IPS-15b (cell line): ENCODE results near the gene PHACTR1.

Source experiments
- H3K27me3 ChIP-seq: one replicate; pipeline ENCODE4 v1.6.1; 2013; ENCODE audit warnings: low read length; ENCODE audit not compliant: control insufficient read depth, insufficient read depth
- H3K36me3 ChIP-seq: one replicate; pipeline ENCODE4 v1.6.1; 2013; ENCODE audit warnings: low read length; ENCODE audit not compliant: control insufficient read depth, insufficient read depth
- H3K4me1 ChIP-seq: one replicate; pipeline ENCODE4 v1.6.1; 2013; ENCODE audit warnings: mild to moderate bottlenecking, low read length; ENCODE audit not compliant: control insufficient read depth, insufficient read depth
- H3K4me3 ChIP-seq: one replicate; pipeline ENCODE4 v1.5.1; 2013; ENCODE audit warnings: low read depth, low read length
- H3K9ac ChIP-seq: one replicate; pipeline ENCODE4 v1.6.1; 2013; ENCODE audit warnings: low read depth, mild to moderate bottlenecking, low read length
- H3K9me3 ChIP-seq: one replicate; pipeline ENCODE4 v1.6.1; 2013; ENCODE audit warnings: mild to moderate bottlenecking, low read length; ENCODE audit not compliant: control insufficient read depth, insufficient read depth

The PHACTR1 gene

GRCh38 chr6:13336553-13336952, 620.0 kb downstream of the PHACTR1 start:
- Histone ChIP-seq H3K27me3 (no peaks in the 10 kb centered on the region), H3K4me1 (no peaks in the 10 kb centered on the region), H3K9me3 (no peaks in the 10 kb centered on the region), H3K9ac (no peak overlapping the region), H3K4me3 (no peak overlapping the region), H3K36me3 (no peaks in the 10 kb centered on the region)

DNA sequence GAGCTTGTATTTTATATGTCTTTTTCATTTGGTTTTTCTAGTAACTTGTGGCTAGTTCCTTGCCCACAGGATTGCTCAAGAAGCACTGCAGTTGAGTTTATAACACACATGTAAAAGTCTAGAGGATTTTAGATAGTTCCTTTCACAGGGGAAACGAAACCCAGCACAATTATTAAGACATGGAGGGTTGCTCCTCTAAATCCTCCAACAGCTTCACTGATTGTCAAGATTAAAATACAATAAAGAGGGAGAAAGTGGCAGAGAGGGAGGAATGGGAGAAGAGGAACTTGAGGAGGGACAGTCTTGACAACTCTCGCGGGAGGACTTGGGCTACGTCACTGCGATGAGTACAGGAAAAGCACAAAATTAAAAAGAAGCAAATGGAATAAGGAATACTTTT, 621.5 kb downstream of the PHACTR1 start:
- Histone ChIP-seq H3K9me3 (no peaks in the 10 kb centered on the region), H3K4me1 (no peaks in the 10 kb centered on the region), H3K4me3 (no peak overlapping the region), H3K27me3 (no peaks in the 10 kb centered on the region), H3K36me3 (no peaks in the 10 kb centered on the region), H3K9ac (no peak overlapping the region)
